Measurements from ENCODE around the gene MAP2K6. TPM values are rescaled to one million over a fixed set of nuclear protein-coding genes. Genes with fewer than 3 reads are reported as not detected.

MAP2K6 gene
- total and polyA plus RNA-seq, 2 of the 8 experiments (the other 6 are each of a cell fraction or from before 2014, with no cell fraction given): 11.0 to 44.1 TPM

DNA sequence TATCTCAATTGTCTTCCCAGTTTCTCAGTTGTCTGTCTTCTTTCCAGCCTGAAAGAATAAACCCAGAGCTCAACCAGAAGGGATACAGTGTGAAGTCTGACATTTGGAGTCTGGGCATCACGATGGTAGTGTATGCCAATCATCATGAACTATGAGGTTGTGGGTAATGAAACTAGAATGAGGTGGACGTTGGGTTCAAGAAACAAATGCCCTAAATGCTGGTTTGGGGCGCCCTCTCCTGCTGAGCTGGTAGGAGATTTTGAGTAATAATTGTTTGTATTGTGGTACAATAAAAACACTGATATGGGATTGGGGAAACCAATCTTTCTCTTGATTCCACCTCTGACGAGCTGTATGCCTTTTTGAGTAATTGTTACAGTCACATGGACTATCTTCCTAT is 110.4 kb downstream of the MAP2K6 start:
- Histone ChIP-seq H2BK15ac (ENCODE audit: low read length) (no peak overlapping the region), H2BK12ac (ENCODE audit: low read depth, low read length) (no peak overlapping the region), H3K23me2 (ENCODE audit: low read depth, low read length) (no peaks in the 10 kb centered on the region; the same call in 1 of the 2 replicates), H3K4me2 (ENCODE audit: insufficient read depth in 1 of 2, low read depth in 2 of 2, low read length in 2 of 2) (no peak overlapping the region), H3K4me1 (replicated peaks in 1 of 4; ENCODE audit: control insufficient read depth in 3 of 4, insufficient read depth in 4 of 4, low read length in 3 of 4) (no peaks in the 10 kb centered on the region), H4K5ac (ENCODE audit: insufficient read length, low read depth, low read length) (no peak overlapping the region), H3K9ac (replicated peaks in 1 of 4; ENCODE audit: extremely low read depth in 1 of 4, low read depth in 3 of 4, low read length in 3 of 4) (no peak overlapping the region), H3K27me3 (replicated peaks in 1 of 4; ENCODE audit: control insufficient read depth in 3 of 4, extremely low read depth in 1 of 4, insufficient read depth in 3 of 4, low read length in 3 of 4) (no peaks in the 10 kb centered on the region), H3K36me3 (ENCODE audit: control insufficient read depth in 2 of 4, insufficient read depth in 4 of 4, low read length in 3 of 4) (peaks cover 0 to 42% (median 5%) of the 10 kb centered on the region in 4 experiments; a peak in 6 of 8 replicates), H4K8ac (ENCODE audit: extremely low read depth, insufficient read depth, low read length) (no peak overlapping the region), H3K4me3 (ENCODE audit: extremely low read depth in 1 of 4, insufficient read depth in 2 of 4, low read depth in 3 of 4, low read length in 4 of 4) (no peak overlapping the region), H3K4ac (replicated peaks; ENCODE audit: insufficient read length, low read depth, low read length) (no peak overlapping the region), H3K23ac (ENCODE audit: insufficient read length) (no peak overlapping the region), H2BK20ac (ENCODE audit: low read length) (no peak overlapping the region), H2AK5ac (ENCODE audit: low read depth, low read length) (no peak overlapping the region), H3K27ac (ENCODE audit: low read depth, low read length) (no peak overlapping the region), H3K56ac (replicated peaks; ENCODE audit: insufficient read length, low read depth, low read length) (no peak overlapping the region), H2BK120ac (replicated peaks; ENCODE audit: low read depth, low read length) (no peak overlapping the region), H3K9me3 (ENCODE audit: insufficient read depth in 2 of 2, low read depth in 1 of 2, low read length in 1 of 2) (no peaks in the 10 kb centered on the region), H3K18ac (ENCODE audit: extremely low read depth, low read length) (no peak overlapping the region), H2AFZ (ENCODE audit: low read length) (no peak overlapping the region), H3K79me1 (ENCODE audit: low read depth, low read length) (no peaks in the 10 kb centered on the region), H4K20me1 (replicated peaks in 1 of 2; ENCODE audit: control insufficient read depth in 1 of 2, insufficient read depth in 2 of 2, low read length in 2 of 2) (no peaks in the 10 kb centered on the region), H2BK5ac (ENCODE audit: low read depth, low read length) (no peak overlapping the region), H4K91ac (replicated peaks; ENCODE audit: insufficient read length, low read length) (no peak overlapping the region), H3K14ac (ENCODE audit: insufficient read length) (no peak overlapping the region), H3K79me2 (ENCODE audit: control insufficient read depth in 1 of 2, insufficient read depth in 2 of 2, low read length in 2 of 2) (no peaks in the 10 kb centered on the region)
- TF ChIP-seq JUND (IDR thresholded peaks at IDR 0.05; ENCODE audit: low read length) (no peak), RAD21 (IDR thresholded peaks at IDR 0.05 in 1 of 2, conservative IDR thresholded peaks at IDR 0.05 in 1 of 2; ENCODE audit: low read depth in 2 of 2, low read length in 2 of 2) (peak; percentile 23 to 41; a peak in 3 of 4 replicates), FOSL1 (IDR thresholded peaks at IDR 0.05; ENCODE audit: insufficient read depth, low read depth, low read length) (no peak), SIX5 (IDR thresholded peaks at IDR 0.05; ENCODE audit: low read depth, low read length) (no peak), HDAC6 (IDR thresholded peaks at IDR 0.05; ENCODE audit: low read depth, low read length) (no peak), SP1 (IDR thresholded peaks at IDR 0.05; ENCODE audit: low read depth, low read length) (no peak), BACH1 (IDR thresholded peaks at IDR 0.05; ENCODE audit: low read length) (no peak), RNF2 (IDR thresholded peaks at IDR 0.05; ENCODE audit: borderline replicate concordance, low read depth, low read length, missing control alignments, poor library complexity, severe bottlenecking) (no peak)
- no peak for FAIRE-seq
- 90% methylated on average over 4 of the region's 4 CpGs; no CpG with 5 or more reads in 1 of the 2 experiments for WGBS, 2 experiments (ENCODE audit: extremely low coverage in 1 of 2, insufficient coverage in 1 of 2, insufficient read length in 1 of 2, insufficient replicate concordance in 2 of 2, low coverage in 1 of 2, low lambda C conversion rate in 2 of 2, missing lambda C conversion rate in 1 of 2)
- ChIA-PET POLR2A (ENCODE audit: partially characterized antibody) (interaction anchor here (0.6 kb wide), 1 partner anchor 75 kb away, joined by 3 read pairs; no protein-coding TSS in a partner anchor), CTCF (ENCODE audit: partially characterized antibody) (interaction anchor here (0.6 to 7.1 kb wide), 42 partner anchors 10 to 1104 kb away, joined by 3 to 81 read pairs (median 5); partner anchors contain the start of gene ABCA5)
- DNase-seq (ENCODE audit: low read depth in 1 of 2, low spot score in 2 of 2): no peak

Data from H1 (cell line).